Measurements from ENCODE around the gene TET3.

DNA sequence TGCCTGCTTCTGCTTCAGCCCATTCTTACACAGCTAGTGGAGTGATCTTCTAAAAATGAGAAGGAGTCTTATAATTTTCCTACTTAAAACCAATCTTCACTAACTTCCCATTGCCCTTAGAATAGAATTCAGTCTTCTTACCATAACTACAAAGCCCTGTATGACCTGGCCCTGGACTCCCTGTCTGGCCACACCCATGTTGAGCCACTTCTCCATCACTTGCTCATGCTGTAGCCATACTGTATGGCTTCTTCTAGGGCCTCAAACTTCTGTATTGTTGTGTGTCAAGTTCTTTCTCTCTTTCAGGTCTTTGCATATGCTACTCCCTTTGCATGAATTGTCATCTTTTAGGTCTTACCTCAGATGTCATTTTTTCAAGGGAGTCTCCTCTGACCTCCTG, 46.8 kb upstream of the TET3 start:
- no peak for TF ChIP-seq CTCF (IDR thresholded peaks at IDR 0.05; ENCODE audit: low read depth, low read length)
- no peak for TF ChIP-seq EZH2phosphoT487 (IDR thresholded peaks at IDR 0.05; ENCODE audit: low read depth)

Measured in OCI-LY3 (cell line).